Inflammatory macrophage treated with lipopolysaccharide for 4 hours (primary cell): ENCODE measurements around the gene EIF5.

ENCODE experiments used
- DNase-seq: peaks from one replicate; pipeline ENCODE4 v3.0.0-alpha.2; 2020

The EIF5 gene

GRCh38 chr14:103333754-103334643 is at the start of gene EIF5:
EIF5 (plus strand) TSS chr14:103334237; CDS start chr14:103335861, 1,624 bp downstream.
- peak; percentile 99 for DNase-seq

- DNase-seq = peak; percentile 43
Measured at GRCh38 chr14:103284574-103285467, 49.2 kb upstream of the EIF5 start.

DNA sequence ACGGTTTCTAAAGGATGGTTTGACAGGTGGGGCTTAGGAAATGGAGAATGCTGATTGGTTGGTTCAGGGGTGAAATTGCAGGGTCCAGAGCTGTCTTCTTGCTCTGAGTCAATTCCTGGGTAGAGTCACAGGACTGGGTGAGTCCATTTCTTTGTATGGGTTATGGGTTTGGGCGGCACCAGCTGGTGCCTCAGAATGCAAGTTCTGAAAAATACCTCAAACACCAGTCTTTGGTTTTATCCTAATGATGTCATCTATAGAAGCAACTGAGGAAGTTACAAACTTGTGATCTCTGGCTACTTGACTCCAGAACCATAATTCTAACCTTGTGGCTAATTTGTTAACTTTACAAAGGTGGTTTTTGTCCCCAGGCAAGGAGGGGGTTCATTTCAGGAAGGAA is 47.6 kb upstream of the EIF5 start:
- DNase-seq = peak; percentile 53

- DNase-seq = no peak
Measured at GRCh38 chr14:103286968-103287850, 46.8 kb upstream of the EIF5 start.

GRCh38 chr14:103288076-103288766 is 45.8 kb upstream of the EIF5 start:
- DNase-seq = no peak

- no peak for DNase-seq
Measured at GRCh38 chr14:103290056-103290455, 44.0 kb upstream of the EIF5 start.

GRCh38 chr14:103290494-103290893 is 43.5 kb upstream of the EIF5 start:
- no peak for DNase-seq

DNA sequence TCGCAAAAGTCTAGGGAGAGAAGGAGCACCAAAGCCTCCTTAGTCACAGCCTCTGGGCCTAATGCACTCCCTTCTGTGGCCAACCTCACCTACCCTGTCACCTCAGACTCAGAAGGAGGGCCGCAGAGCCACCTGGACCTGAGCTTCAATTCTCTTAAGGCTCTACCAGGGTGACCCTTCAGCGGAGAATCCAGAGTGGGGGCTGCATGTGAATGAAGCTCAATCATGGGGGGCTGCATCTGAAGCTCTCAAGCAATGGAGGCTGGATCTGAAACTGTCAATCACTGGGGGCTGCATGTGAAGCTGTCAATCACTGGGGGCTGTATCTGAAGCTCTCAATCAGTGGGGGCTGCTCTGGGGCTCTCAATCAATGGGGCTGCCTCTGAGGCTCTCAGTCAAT is 43.1 kb upstream of the EIF5 start:
- no peak for DNase-seq

GRCh38 chr14:103292426-103293374 is 41.3 kb upstream of the EIF5 start:
- peak; percentile 92 for DNase-seq

- DNase-seq = no peak
Measured at GRCh38 chr14:103293465-103293864, 40.6 kb upstream of the EIF5 start.

GRCh38 chr14:103294091-103294490 is 39.9 kb upstream of the EIF5 start:
- no peak for DNase-seq

- peak; percentile 76 for DNase-seq
Measured at GRCh38 chr14:103296007-103296406, 38.0 kb upstream of the EIF5 start.

- no peak for DNase-seq
Measured at GRCh38 chr14:103296987-103297386, 37.0 kb upstream of the EIF5 start.

- DNase-seq = peak; percentile 26
Measured at GRCh38 chr14:103298620-103299019, 35.4 kb upstream of the EIF5 start.

DNA sequence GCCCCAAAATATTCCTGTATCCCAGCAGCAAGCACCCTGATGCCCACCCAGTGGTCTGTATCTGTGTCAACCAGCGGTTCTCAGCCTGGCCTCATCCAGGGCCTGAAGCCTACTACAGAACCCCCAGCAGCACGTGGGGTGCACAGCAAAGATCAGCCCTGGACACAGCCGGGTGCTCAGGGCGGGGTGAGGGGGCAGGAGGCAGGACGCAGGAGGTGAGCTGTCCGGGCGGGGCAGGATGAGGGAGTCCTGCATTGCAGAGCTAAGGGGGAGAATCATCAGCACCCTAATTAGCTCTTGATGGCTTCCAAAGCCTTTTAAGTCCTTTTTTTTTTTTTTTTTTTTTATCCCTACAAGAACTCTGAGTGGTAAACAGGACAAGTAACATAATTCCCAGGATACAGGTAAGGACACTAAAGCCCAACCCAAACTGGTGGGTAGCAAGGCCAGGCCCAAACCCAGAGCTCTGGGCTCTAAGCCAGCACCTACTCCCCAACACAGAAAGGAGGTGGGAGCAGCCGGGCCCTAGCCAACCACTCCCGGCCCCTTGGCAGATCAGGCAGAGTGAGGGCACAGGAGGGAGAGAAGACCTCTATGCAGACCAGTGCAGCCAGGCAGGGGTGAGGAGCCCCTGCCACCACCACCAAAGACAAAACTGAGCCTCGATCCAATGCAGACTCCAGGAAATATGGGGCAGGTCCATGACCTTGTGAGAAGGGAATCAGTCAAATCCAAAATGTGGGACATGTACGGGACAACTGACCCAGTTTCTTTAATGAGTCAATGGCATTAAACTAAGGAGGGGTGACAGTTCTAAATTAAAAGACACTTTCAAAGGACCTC is 32.3 kb upstream of the EIF5 start:
- DNase-seq = no peak

DNA sequence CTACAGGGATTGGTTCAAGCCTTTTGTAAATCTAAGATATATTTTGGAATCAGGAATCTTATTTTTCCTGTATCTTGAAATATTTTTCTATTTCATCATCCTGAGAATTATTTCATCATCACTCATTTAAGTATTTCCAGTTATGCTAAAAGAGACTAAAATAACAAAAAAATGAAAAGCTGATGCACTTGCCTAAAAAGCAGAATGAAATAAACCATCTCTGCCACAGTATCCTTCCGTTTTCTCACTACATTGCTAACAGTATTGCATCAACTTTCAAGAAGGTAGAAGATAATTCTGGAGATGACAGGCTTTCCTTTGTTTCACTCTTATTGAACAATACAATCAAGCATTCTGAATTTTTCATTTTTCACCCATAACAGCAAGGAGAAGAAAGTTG is 31.1 kb upstream of the EIF5 start:
- peak; percentile 52 for DNase-seq

- peak; percentile 72 for DNase-seq
Measured at GRCh38 chr14:103304706-103305105, 29.3 kb upstream of the EIF5 start.

DNA sequence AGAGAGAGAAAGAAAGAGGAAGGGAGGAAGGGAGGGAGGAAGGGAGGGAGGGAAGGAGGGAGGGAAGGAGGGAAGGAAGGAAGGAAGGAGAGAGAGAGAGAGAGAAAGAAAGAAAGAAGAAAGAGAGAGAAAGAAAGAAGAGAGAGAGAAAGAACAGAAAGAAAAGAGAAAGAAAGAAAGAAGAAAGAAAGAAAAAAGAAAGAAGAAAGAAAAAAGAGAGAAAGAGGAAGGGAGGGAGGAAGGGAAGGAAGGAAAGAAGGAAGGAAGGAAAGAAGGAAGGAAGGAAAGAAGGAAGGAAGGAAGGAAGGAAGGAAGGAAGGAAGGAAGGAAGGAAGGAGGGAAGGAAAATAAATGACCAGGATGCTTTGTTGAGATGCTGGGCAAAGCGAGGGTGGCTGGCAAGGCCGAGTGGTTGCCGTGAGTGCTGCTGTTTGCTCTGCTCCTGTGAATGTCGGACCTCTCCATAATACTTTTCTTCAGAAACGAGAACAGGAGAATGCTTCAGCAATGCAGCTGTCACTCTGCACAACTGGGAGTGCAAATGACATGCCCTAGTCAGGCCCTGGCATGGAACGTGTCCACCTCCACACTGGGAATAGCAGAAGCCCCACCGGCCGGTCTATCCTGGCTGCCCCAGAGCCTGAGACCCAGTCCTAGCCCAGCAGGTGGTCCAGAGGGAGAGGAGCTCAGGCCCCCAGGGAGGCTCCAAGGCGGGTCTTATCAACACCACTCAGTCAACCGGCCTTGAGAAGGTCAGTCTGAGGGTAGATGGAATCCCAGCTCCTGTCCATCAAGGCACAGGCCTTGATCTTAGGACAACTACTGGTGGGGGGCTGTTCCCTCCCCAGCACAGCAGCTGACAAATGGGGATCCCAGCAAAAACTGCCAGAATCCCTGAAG is 25.1 kb upstream of the EIF5 start:
- DNase-seq = no peak

- DNase-seq = no peak
Measured at GRCh38 chr14:103310576-103311095, 23.4 kb upstream of the EIF5 start.
